BJ (cell line): ENCODE measurements around the gene CDC14A. TPM values are rescaled to one million over a fixed set of nuclear protein-coding genes. Genes with fewer than 3 reads are reported as not detected.

Experiments used
- CTCF ChIA-PET: fragments of 350-600 bp; formaldehyde crosslinking; extraction: SDS; loops from one replicate; lab custom pipeline; 2021; ENCODE audit warnings: antibody characterized with exemption, inconsistent platforms; lab: Yijun Ruan, JAX
- POLR2A ChIA-PET: fragments of 300-600 bp; sonication (Branson Sonifier 250); formaldehyde crosslinking; extraction: SDS; loops from one replicate; lab custom pipeline; 2021; ENCODE audit warnings: antibody characterized with exemption; lab: Charles Lee
- DNase-seq: peaks from one replicate; pipeline ENCODE4 v3.0.0-alpha.2; 2011; ENCODE audit warnings: low read depth
- H3K27me3 ChIP-seq: 2 replicates; pipeline ENCODE4 v1.6.0; 2011; ENCODE audit warnings: low read length; ENCODE audit not compliant: control insufficient read depth, insufficient read depth
- H3K36me3 ChIP-seq: 2 replicates; pipeline ENCODE4 v1.5.1; 2011; ENCODE audit warnings: low read length; ENCODE audit not compliant: control insufficient read depth, insufficient read depth
- H3K4me3 ChIP-seq: 2 replicates; pipeline ENCODE4 v1.5.1; 2011; ENCODE audit warnings: low read depth, mild to moderate bottlenecking, control low read depth, low read length
- CTCF ChIP-seq: IDR thresholded peaks from 2 replicates; pipeline ENCODE4 v1.5.1; 2011; ENCODE audit warnings: low read depth, mild to moderate bottlenecking, control low read depth, inconsistent platforms, low read length, moderate library complexity; ENCODE audit not compliant: insufficient read depth
- polyA plus RNA-seq: library from polyadenylated mRNA; depleted of rRNA; stranded (reverse); fragments of >200 nt; gene quantifications from 2 replicates; pipeline ENCODE4 v1.2.3, GENCODE V29; 2011

CDC14A gene
- polyA plus RNA-seq, 1 experiment, result 1.6 TPM

GRCh38 chr1:100390531-100390930 lies 38.2 kb downstream of the CDC14A start:
- H3K27me3 ChIP-seq, result no peaks in the 10 kb centered on the region
- POLR2A ChIA-PET, result no interaction called here
- 0 out of 2 replicates have a peak, but pooled peaks cover 1% of the 10 kb centered on the region for H3K36me3 ChIP-seq
- TF ChIP-seq CTCF, result no peak
- no peak for DNase-seq
- H3K4me3 ChIP-seq, result no peak overlapping the region
- CTCF ChIA-PET, result interaction anchor here (1.0 kb wide), 1 partner anchor 24 kb away, joined by 4 read pairs; no protein-coding TSS in a partner anchor

- 0 out of 2 replicates have a peak, but pooled peaks cover 1% of the 10 kb centered on the region for H3K36me3 ChIP-seq
- H3K4me3 ChIP-seq, result no peak overlapping the region
- DNase-seq, result no peak
- no peaks in the 10 kb centered on the region for H3K27me3 ChIP-seq
- no peak for TF ChIP-seq CTCF
- ChIA-PET CTCF (interaction anchor here (1.0 kb wide), 2 partner anchors 26 to 39 kb away, joined by 3 to 4 read pairs; partner anchors contain the start of gene CDC14A), POLR2A (no interaction called here)
Measured at GRCh38 chr1:100391675-100392074, 39.4 kb downstream of the CDC14A start.

GRCh38 chr1:100392756-100393155 lies 40.5 kb downstream of the CDC14A start:
- H3K36me3 ChIP-seq, result 0 out of 2 replicates have a peak, but pooled peaks cover 1% of the 10 kb centered on the region
- CTCF ChIA-PET, result interaction anchor here (0.7 kb wide), 1 partner anchor 17 kb away, joined by 3 read pairs; no protein-coding TSS in a partner anchor
- no peaks in the 10 kb centered on the region for H3K27me3 ChIP-seq

GRCh38 chr1:100394285-100394684 lies 42.0 kb downstream of the CDC14A start:
- DNase-seq, result no peak
- no peak overlapping the region for H3K4me3 ChIP-seq
- TF ChIP-seq CTCF, result no peak
- 0 out of 2 replicates have a peak, but pooled peaks cover 1% of the 10 kb centered on the region for H3K36me3 ChIP-seq
- ChIA-PET POLR2A (no interaction called here), CTCF (interaction anchor here (1.0 kb wide), 1 partner anchor 15 kb away, joined by 3 read pairs; no protein-coding TSS in a partner anchor)
- H3K27me3 ChIP-seq, result no peaks in the 10 kb centered on the region

More at GRCh38 chr1:100392756-100393155, 40.5 kb downstream of the CDC14A start:
- no peak for TF ChIP-seq CTCF
- POLR2A ChIA-PET, result no interaction called here
- H3K4me3 ChIP-seq, result no peak overlapping the region
- no peak for DNase-seq

- TF ChIP-seq CTCF, result no peak
- no peak overlapping the region for H3K4me3 ChIP-seq
- ChIA-PET CTCF (interaction anchor here (2.2 kb wide), 1 partner anchor 10 kb away, joined by 7 read pairs; no protein-coding TSS in a partner anchor), POLR2A (no interaction called here)
- H3K27me3 ChIP-seq, result no peaks in the 10 kb centered on the region
- no peak for DNase-seq
- H3K36me3 ChIP-seq, result 0 out of 2 replicates have a peak, but pooled peaks cover 1% of the 10 kb centered on the region
Measured at GRCh38 chr1:100395913-100396312, 43.6 kb downstream of the CDC14A start.
